ENCODE data around the gene WDR44.
"Not testable (repeated sequence)": the region's sequence is repeated elsewhere in the genome, so short reads cannot be mapped to it uniquely, and the experiment has no call there.

WDR44 gene

DNA sequence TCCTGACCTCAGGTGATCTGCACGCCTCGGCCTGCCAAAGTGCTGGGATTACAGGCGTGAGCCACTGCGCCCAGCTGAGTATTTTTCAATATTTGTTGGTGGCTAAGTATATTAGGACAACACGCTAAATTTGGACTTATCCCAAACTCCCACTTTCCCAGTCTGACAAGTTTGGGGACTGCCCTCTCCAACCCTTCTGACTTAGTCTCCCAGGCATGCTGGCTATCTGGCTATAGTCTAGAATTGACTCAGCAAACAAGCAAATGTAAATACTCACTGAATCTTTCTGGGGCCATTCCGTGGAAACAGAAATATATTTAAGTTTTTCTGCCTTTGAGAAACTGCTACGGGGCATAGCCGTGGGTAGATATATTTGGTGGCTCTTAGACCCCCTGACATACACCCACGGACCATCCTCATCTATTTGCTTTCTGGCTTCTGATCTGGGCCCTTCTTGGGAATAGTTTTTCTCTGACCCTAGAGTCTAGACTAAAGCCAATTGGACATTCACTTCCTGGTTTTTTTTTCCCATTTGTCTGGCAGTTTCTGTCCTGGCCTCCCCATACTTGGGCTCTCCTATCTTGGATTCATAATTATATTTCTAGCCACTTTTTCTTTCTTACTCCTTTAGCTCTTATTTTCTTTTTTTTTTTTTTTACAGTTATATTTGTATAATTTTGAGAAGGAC, 138.5 kb downstream of the WDR44 start:
- no peak for DNase-seq

GRCh38 chrX:118486693-118487092, 140.8 kb downstream of the WDR44 start:
- DNase-seq, result not testable (repeated sequence)

DNA sequence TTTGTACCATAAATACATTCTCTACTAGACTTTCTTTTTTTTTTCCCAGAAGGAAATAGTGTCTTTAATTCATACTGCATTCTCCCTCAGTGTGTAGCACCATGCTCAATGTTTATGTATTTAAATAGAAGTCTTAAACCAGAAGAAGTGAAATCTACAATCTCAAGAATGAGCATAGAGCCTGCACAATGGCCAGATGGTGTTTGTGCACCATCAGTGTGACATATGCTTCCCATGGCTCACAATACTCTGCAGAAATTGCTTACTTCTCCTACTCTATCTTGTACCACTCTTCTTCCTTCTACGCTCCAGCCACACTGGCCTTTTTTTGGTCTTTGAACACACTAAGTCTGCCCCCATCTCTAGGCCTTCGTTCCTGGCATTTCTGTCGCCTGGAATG, 147.1 kb downstream of the WDR44 start:
- DNase-seq, result no peak

GRCh38 chrX:118493653-118494297, 147.9 kb downstream of the WDR44 start:
- no peak for DNase-seq

DNA sequence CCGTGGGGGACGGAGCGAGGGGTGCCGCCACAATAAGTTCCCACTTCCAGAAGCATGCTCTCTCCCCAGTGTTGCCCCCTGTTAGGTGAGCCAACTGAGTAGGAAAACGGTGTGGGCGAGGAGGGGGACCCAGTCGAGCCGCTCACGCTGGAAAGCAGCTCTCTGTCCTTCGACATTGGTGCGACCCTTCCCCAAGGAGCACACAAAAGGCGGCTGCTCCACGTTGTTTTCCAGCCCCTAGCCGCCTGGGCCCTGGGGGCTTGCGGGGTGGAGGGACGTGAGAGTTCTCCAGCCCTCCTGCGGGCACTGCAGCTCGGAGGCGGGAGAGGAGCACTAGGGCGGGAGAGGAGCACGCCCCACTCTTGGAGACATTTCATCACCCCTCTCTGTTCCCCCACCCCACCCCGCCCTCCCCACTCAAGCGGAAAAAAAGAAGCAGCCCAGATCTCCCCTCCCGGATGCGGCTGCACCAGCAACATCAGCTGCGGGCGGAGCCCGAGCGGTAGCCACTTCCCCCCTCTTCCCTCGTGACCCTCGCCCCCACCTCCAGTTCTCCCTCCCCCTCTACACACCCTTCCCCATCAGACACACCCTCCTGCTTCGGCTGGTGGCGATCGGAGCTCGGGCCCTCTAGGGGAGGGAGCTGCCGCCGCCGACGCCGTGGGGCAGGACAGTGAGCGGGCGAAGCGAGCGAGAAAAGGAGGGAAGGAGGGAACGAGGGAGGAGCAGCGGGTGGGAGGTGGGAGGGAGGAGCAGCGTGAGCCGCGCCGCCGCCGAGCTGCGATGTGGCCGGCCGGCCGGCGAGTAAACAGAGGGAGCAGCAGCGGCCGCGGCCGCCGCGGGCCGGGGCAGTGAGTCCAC, 149.4 kb downstream of the WDR44 start, which contains the start of gene DOCK11:
Gene DOCK11, plus strand, starts transcription at position 755 of the 861 bp plus-strand sequence. CDS start 157 bp downstream, outside the sequence.
- DNase-seq, result peak; percentile 75

- DNase-seq, result peak; percentile 76
These were observed 150.3 kb downstream of the WDR44 start for GRCh38 chrX:118495958-118496762.

DNA sequence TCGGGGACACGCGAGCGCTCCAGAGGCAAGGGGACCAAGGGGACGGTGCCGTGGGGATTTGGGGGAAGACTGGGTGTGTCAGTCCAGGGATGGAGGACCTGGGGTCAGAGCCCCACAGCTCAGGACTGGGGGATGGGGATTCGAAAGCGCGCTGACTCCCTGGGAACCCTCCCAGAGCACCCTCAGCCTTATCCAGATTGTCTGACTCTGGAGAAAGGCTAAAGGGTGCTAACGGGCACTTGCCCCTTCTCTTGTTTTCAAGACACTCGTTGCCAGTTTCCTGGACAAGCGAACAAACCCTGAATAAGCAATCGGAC, 150.8 kb downstream of the WDR44 start:
- DNase-seq, result no peak

GRCh38 chrX:118497180-118497818, 151.4 kb downstream of the WDR44 start:
- peak; percentile 12 for DNase-seq

GRCh38 chrX:118498351-118498750, 152.4 kb downstream of the WDR44 start:
- no peak for DNase-seq

DNA sequence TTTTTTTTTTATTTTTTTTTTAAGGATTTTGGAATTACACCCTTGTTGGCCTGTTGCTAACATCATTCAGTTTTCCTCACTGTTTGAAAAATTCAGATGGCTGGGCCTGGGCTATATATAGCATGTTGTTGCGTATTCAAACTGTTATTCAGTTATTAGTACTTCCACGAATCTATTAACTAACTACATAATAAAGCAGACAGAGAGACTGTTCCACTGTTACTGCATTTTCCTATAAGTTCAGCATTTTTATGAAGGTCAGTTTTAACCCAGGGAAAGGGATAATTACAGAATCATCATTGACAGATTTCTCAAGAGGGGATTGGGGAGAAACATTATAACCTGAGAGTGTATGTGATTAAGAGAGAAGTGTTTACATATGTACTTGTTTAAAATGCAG, 152.8 kb downstream of the WDR44 start:
- no peak for DNase-seq

DNA sequence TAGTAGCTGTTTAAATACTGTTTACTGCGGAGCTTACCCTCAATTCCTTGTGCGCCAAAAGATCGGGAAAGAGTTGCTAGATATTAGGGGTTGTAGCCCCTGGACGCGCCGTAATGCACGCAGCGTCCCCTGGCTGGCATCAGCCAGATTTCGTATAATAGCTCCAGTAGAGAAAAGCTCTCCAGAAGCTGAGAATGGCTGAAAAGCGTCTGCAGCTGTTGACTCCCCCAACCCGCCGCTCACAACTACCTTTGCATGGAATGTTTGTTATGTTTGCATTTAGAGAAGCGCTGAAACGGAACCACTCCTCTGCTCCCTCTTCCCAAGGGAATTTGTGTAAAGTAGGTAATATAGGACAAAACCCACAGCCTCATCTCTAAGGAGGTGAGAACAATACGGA, 153.4 kb downstream of the WDR44 start:
- no peak for DNase-seq

Measured in activated effector memory CD4-positive, alpha-beta T cell treated with Interleukin-2 at 50 U/mL for 16 hours (primary cell).